HepG2 (cell line): ENCODE results near the gene PFAS. TPM values are rescaled to one million over a fixed set of nuclear protein-coding genes. Genes with fewer than 3 reads are reported as not detected.

Experiments used
- ARID2 ChIP-seq: sonication (generic); formaldehyde crosslinking; IDR thresholded peaks from 2 replicates; pipeline ENCODE4 v1.8.1; 2022; ENCODE audit warnings: mild to moderate bottlenecking, missing genetic modification reagents, borderline replicate concordance
- ATRX ChIP-seq: sonication (generic); formaldehyde crosslinking; IDR thresholded peaks from 2 replicates; pipeline ENCODE4 v1.4.0; 2020; ENCODE audit warnings: missing genetic modification reagents, borderline replicate concordance
- HNF4G ChIP-seq, 2 experiments: sonication (generic) in 1 of 2; formaldehyde crosslinking in 1 of 2; IDR thresholded peaks; 2 replicates each; pipeline versions ENCODE4 v1.4.0 to v1.6.1; 2011 to 2020; ENCODE audit warnings: borderline replicate concordance in 2 of 2, low read depth in 2 of 2, mild to moderate bottlenecking in 2 of 2, low read length in 1 of 2, missing genetic modification reagents in 1 of 2, moderate library complexity in 1 of 2
- HNRNPH1 ChIP-seq: fragments of 200-400 bp; formaldehyde crosslinking; optimal IDR thresholded peaks from 2 replicates; pipeline ENCODE3; 2017; ENCODE audit warnings: mild to moderate bottlenecking, low read depth, low read length
- HOXA7 ChIP-seq: sonication (generic); formaldehyde crosslinking; IDR thresholded peaks from 2 replicates; pipeline ENCODE4 v1.8.1; 2022; ENCODE audit warnings: mild to moderate bottlenecking, missing genetic modification reagents, moderate library complexity
- ZNF253 ChIP-seq: sonication (generic); formaldehyde crosslinking; IDR thresholded peaks from 2 replicates; pipeline ENCODE4 v1.8.0; 2022; ENCODE audit warnings: mild to moderate bottlenecking, missing genetic modification reagents, borderline replicate concordance
- ZNF557 ChIP-seq: sonication (generic); formaldehyde crosslinking; IDR thresholded peaks from 2 replicates; pipeline ENCODE4 v1.4.0; 2020; ENCODE audit warnings: missing genetic modification reagents
- ZNF781 ChIP-seq: sonication (generic); formaldehyde crosslinking; IDR thresholded peaks from 2 replicates; pipeline ENCODE4 v1.5.1; 2020; ENCODE audit warnings: borderline replicate concordance, mild to moderate bottlenecking, missing genetic modification reagents; ENCODE audit errors: not compliant biosample characterization
- polyA plus RNA-seq, 8 experiments: library from polyadenylated mRNA; depleted of rRNA in 3 of 8; stranded (reverse) in 7 of 8; unstranded in 1 of 8; fragments of >200 nt; fragmentation: Illumina TruSeq in 4 of 8; extraction: Trizol in 4 of 8; gene quantifications; 2 replicates each; pipeline versions ENCODE4 v1.2.1 to v1.2.3, GENCODE V29; 2011 to 2016; ENCODE audit warnings: low read depth in 4 of 8, missing spikeins in 1 of 8, mixed read lengths in 1 of 8; ENCODE audit not compliant: insufficient read depth in 1 of 8
- total RNA-seq, 5 experiments: library from RNA; depleted of rRNA; stranded (reverse); fragments of >200 nt; fragmentation: Illumina TruSeq; extraction: Trizol; gene quantifications; 2 replicates each; pipeline ENCODE4 v1.2.3, GENCODE V29; 2016; ENCODE audit warnings: low read depth in 1 of 5
- TF ChIP-seq, protein P1 (sequence below): sonication (generic); formaldehyde crosslinking; IDR thresholded peaks from 2 replicates; pipeline ENCODE4 v1.4.0; 2020; ENCODE audit warnings: mild to moderate bottlenecking, low read depth, missing genetic modification reagents
- TF ChIP-seq, protein P2 (sequence below): sonication (generic); formaldehyde crosslinking; IDR thresholded peaks from 2 replicates; pipeline ENCODE4 v1.4.0; 2020; ENCODE audit warnings: missing genetic modification reagents, borderline replicate concordance
- TF ChIP-seq, protein P3 (sequence below): sonication (generic); formaldehyde crosslinking; IDR thresholded peaks from 2 replicates; pipeline ENCODE4 v1.9.0; 2021; ENCODE audit warnings: missing genetic modification reagents, borderline replicate concordance
- TF ChIP-seq, protein P4 (sequence below): sonication (generic); formaldehyde crosslinking; IDR thresholded peaks from 2 replicates; pipeline ENCODE4 v1.4.0; 2020; ENCODE audit warnings: mild to moderate bottlenecking, missing genetic modification reagents
- TF ChIP-seq, protein P5 (sequence below): sonication (generic); formaldehyde crosslinking; IDR thresholded peaks from 2 replicates; pipeline ENCODE4 v1.4.0; 2020; ENCODE audit warnings: missing genetic modification reagents, low read depth, mild to moderate bottlenecking, borderline replicate concordance
- TF ChIP-seq, protein P6 (sequence below): sonication (generic); formaldehyde crosslinking; IDR thresholded peaks from 2 replicates; pipeline ENCODE4 v1.8.1; 2022; ENCODE audit warnings: low read depth, mild to moderate bottlenecking, missing genetic modification reagents

PFAS gene
- total and polyA plus RNA-seq, 2 of the 13 experiments (the other 11 are each of a cell fraction or from before 2014, with no cell fraction given), result 49.4 to 58.2 TPM

DNA sequence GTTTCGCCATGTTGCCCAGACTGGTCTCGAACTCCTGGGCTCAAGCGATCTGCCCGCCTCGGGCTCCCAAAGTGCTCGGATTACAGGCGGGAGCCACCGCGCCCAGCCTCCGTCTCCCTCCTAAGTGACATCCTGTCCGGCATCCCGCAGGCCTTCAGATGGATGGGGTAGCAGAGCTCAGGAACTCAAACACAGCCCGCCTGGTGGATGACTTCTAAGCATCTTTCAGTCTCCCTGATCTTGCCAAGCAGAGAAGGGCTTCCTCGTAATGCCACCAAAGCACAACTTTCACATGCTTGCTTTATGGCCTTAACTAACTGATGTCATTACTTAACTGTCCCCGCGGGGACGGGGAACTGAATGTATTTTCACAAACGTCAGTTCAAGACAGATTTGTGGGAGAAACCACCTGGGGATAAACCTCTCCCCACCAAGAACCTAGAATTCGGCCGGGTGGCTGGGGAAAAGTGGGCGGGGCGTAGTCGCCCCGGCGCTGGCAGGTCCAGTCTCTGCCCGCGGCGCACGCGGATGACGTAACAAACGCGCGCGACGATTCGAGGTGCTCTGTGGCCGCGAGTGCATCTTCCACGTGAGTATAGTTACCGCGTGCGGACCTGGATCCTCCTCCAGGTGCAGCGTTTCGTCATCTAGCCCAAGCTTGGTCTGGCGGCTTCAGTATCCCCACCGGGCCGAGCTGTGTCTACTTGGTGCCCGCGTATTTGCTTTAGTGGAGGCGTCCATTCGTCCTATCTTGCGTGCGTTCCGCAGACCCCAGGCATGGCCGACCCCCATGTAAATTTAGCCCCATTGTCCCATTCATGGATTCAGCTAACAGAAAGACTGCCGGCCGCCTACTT, at the start of gene PFAS (continued):
- TF ChIP-seq, protein P1, sequence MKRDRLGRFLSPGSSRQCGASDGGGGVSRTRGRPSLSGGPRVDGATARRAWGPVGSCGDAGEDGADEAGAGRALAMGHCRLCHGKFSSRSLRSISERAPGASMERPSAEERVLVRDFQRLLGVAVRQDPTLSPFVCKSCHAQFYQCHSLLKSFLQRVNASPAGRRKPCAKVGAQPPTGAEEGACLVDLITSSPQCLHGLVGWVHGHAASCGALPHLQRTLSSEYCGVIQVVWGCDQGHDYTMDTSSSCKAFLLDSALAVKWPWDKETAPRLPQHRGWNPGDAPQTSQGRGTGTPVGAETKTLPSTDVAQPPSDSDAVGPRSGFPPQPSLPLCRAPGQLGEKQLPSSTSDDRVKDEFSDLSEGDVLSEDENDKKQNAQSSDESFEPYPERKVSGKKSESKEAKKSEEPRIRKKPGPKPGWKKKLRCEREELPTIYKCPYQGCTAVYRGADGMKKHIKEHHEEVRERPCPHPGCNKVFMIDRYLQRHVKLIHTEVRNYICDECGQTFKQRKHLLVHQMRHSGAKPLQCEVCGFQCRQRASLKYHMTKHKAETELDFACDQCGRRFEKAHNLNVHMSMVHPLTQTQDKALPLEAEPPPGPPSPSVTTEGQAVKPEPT (CRISPR knock-in tag), result no peak; the same call in 1 of the 2 replicates
- TF ChIP-seq, protein P2, sequence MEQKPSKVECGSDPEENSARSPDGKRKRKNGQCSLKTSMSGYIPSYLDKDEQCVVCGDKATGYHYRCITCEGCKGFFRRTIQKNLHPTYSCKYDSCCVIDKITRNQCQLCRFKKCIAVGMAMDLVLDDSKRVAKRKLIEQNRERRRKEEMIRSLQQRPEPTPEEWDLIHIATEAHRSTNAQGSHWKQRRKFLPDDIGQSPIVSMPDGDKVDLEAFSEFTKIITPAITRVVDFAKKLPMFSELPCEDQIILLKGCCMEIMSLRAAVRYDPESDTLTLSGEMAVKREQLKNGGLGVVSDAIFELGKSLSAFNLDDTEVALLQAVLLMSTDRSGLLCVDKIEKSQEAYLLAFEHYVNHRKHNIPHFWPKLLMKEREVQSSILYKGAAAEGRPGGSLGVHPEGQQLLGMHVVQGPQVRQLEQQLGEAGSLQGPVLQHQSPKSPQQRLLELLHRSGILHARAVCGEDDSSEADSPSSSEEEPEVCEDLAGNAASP (CRISPR knock-in tag), result 0 out of 2 replicates have a peak, but pooled peaks have one; percentile 14
- TF ChIP-seq HOXA7 (CRISPR knock-in tag), result no peak
- TF ChIP-seq ZNF557, result no peak; the same call in 1 of the 2 replicates
- no peak for TF ChIP-seq ZNF781 (CRISPR knock-in tag)
- TF ChIP-seq HNRNPH1, result no peak
- TF ChIP-seq, protein P3, sequence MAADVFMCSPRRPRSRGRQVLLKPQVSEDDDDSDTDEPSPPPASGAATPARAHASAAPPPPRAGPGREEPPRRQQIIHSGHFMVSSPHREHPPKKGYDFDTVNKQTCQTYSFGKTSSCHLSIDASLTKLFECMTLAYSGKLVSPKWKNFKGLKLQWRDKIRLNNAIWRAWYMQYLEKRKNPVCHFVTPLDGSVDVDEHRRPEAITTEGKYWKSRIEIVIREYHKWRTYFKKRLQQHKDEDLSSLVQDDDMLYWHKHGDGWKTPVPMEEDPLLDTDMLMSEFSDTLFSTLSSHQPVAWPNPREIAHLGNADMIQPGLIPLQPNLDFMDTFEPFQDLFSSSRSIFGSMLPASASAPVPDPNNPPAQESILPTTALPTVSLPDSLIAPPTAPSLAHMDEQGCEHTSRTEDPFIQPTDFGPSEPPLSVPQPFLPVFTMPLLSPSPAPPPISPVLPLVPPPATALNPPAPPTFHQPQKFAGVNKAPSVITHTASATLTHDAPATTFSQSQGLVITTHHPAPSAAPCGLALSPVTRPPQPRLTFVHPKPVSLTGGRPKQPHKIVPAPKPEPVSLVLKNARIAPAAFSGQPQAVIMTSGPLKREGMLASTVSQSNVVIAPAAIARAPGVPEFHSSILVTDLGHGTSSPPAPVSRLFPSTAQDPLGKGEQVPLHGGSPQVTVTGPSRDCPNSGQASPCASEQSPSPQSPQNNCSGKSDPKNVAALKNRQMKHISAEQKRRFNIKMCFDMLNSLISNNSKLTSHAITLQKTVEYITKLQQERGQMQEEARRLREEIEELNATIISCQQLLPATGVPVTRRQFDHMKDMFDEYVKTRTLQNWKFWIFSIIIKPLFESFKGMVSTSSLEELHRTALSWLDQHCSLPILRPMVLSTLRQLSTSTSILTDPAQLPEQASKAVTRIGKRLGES (CRISPR knock-in tag), result no peak
- no peak for TF ChIP-seq ZNF253
- TF ChIP-seq, protein P4, sequence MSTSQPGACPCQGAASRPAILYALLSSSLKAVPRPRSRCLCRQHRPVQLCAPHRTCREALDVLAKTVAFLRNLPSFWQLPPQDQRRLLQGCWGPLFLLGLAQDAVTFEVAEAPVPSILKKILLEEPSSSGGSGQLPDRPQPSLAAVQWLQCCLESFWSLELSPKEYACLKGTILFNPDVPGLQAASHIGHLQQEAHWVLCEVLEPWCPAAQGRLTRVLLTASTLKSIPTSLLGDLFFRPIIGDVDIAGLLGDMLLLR (CRISPR knock-in tag), result peak; percentile 93; the same call in 1 of the 2 replicates
- TF ChIP-seq, protein P5, sequence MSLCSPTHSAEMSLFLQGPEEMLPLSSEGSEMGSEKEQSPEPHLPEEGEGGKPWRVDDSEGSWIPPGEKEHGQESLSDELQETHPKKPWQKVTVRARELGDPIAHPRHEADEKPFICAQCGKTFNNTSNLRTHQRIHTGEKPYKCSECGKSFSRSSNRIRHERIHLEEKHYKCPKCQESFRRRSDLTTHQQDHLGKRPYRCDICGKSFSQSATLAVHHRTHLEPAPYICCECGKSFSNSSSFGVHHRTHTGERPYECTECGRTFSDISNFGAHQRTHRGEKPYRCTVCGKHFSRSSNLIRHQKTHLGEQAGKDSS (CRISPR knock-in tag), result no peak
- TF ChIP-seq ARID2, result no peak
- TF ChIP-seq, protein P6, sequence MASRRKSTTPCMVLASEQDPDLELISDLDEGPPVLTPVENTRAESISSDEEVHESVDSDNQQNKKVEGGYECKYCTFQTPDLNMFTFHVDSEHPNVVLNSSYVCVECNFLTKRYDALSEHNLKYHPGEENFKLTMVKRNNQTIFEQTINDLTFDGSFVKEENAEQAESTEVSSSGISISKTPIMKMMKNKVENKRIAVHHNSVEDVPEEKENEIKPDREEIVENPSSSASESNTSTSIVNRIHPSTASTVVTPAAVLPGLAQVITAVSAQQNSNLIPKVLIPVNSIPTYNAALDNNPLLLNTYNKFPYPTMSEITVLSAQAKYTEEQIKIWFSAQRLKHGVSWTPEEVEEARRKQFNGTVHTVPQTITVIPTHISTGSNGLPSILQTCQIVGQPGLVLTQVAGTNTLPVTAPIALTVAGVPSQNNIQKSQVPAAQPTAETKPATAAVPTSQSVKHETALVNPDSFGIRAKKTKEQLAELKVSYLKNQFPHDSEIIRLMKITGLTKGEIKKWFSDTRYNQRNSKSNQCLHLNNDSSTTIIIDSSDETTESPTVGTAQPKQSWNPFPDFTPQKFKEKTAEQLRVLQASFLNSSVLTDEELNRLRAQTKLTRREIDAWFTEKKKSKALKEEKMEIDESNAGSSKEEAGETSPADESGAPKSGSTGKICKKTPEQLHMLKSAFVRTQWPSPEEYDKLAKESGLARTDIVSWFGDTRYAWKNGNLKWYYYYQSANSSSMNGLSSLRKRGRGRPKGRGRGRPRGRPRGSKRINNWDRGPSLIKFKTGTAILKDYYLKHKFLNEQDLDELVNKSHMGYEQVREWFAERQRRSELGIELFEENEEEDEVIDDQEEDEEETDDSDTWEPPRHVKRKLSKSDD (CRISPR knock-in tag), result peak; percentile 88; the same call in 1 of the 2 replicates
- no peak for TF ChIP-seq ATRX (CRISPR knock-in tag)
- peak; percentile 20; the same call in 1 of the 2 replicates for TF ChIP-seq HNF4G (IDR thresholded peaks at IDR 0.05; ENCODE audit: borderline replicate concordance, low read depth, low read length)
- TF ChIP-seq HNF4G (CRISPR knock-in tag; IDR thresholded peaks at IDR 0.05; ENCODE audit: borderline replicate concordance, low read depth), result no peak
